Esophagus (tissue), 2 donors: ENCODE data around the gene STOX2. TPM values are rescaled to one million over a fixed set of nuclear protein-coding genes. Genes with fewer than 3 reads are reported as not detected.

Experiments
- H3K27ac ChIP-seq, 2 donors: one replicate each; pipeline ENCODE4 v1.5.1; 2013; ENCODE audit warnings: low read depth in 2 of 2, mild to moderate bottlenecking in 2 of 2, inconsistent platforms in 1 of 2, low read length in 1 of 2, moderate library complexity in 1 of 2
- H3K27me3 ChIP-seq, 2 donors: one replicate each; pipeline ENCODE4 v1.6.1; 2013; ENCODE audit warnings: low read length in 2 of 2, control low read depth in 1 of 2, mild to moderate bottlenecking in 1 of 2; ENCODE audit not compliant: insufficient read depth in 2 of 2, control insufficient read depth in 1 of 2
- H3K36me3 ChIP-seq, 2 donors: one replicate each; pipeline ENCODE4 v1.6.1; 2013; ENCODE audit warnings: low read length in 1 of 2; ENCODE audit not compliant: control insufficient read depth in 2 of 2, insufficient read depth in 2 of 2
- H3K4me1 ChIP-seq, 2 donors: one replicate each; pipeline ENCODE4 v1.6.1; 2013; ENCODE audit warnings: low read length in 1 of 2; ENCODE audit not compliant: control insufficient read depth in 2 of 2, insufficient read depth in 2 of 2
- H3K4me3 ChIP-seq, 2 donors: one replicate each; pipeline ENCODE4 v1.5.1; 2013; ENCODE audit warnings: low read length in 2 of 2, mild to moderate bottlenecking in 2 of 2, low read depth in 1 of 2, moderate library complexity in 1 of 2
- H3K9me3 ChIP-seq, 2 donors: one replicate each; pipeline ENCODE4 v1.6.1; 2013; ENCODE audit warnings: mild to moderate bottlenecking in 2 of 2, low read depth in 1 of 2, low read length in 1 of 2, moderate library complexity in 1 of 2; ENCODE audit not compliant: control insufficient read depth in 2 of 2, insufficient read depth in 1 of 2
- WGBS, 2 donors: extraction: QIAGEN DNeasy Blood & Tissue Kit; methylation state at CpG; one replicate each; pipeline ENCODE4 v1.1.7; 2013; 5-methylcytosine and 5-hydroxymethylcytosine counted together
- polyA plus RNA-seq, 2 donors: library from polyadenylated mRNA; stranded (reverse); fragments of 200-250 nt; gene quantifications; one replicate each; pipeline ENCODE4 v1.2.3, GENCODE V29; 2013
- donor health status: healthy with polysubstance abuse.
- donor health status: Bipolar disorder and iron deficiency.

Gene STOX2
- polyA plus RNA-seq, 2 donors: 2.6 to 3.3 TPM

GRCh38 chr4:183959319-183960045 lies 54.4 kb downstream of the STOX2 start:
- Histone ChIP-seq H3K27me3 (no peaks in the 10 kb centered on the region), H3K36me3 (no peaks in the 10 kb centered on the region), H3K9me3 (no peaks in the 10 kb centered on the region), H3K4me1 (no peaks in the 10 kb centered on the region), H3K4me3 (no peak overlapping the region), H3K27ac (no peak overlapping the region)
- 75 to 81% methylated on average over 10 of the region's 10 CpGs for WGBS, 2 donors

DNA sequence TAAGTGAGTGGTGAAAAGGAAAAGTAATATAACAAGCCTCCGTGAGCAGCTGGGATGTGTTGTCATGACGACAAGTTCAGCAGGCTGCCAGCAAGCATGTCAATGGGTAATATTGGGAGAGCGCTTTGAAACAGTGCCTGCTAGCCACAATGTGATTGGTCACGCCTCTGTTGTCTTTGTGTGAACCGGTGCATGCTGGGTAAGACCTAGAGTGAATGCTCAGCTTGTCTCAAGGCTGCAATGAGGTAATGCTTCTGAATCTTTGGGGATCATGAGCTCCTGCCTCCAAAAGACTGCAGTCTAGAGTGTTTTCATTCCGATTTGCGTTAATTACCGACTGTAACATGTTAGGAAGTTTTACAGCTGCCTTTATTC lies 54.9 kb downstream of the STOX2 start:
- WGBS, 2 donors: 24 to 28% methylated on average over 8 of the region's 8 CpGs
- Histone ChIP-seq H3K36me3 (no peaks in the 10 kb centered on the region), H3K27me3 (no peaks in the 10 kb centered on the region), H3K4me3 (no peak overlapping the region), H3K27ac (no peak overlapping the region), H3K9me3 (no peaks in the 10 kb centered on the region), H3K4me1 (no peaks in the 10 kb centered on the region)

DNA sequence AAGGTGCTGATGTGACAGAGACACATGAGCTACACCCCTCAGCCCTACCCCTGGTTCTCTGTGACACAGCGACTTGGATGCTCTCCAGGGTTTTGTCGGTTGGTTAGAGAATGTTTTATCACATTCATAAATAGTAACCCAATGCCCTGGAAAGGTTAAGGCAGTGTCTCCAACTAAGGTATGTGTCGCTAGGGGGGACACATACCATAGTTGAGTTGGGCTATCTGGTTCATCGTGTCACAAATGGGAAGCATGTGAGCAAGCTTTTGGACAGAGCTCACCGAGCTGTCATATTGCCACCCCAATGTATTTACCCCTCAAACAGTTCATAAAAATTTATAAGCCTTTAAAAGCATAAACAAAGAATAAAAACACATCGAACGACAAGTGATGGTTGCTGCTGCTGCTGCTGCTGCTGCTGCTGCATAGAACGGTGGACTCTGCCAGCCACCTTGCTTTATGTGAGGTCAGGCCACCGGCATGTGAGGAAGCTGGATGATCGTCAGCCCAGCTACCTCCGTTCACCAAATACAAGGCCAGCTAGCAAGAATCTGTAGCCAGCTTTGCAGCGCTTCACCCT lies 55.9 kb downstream of the STOX2 start:
- Histone ChIP-seq H3K27me3 (no peaks in the 10 kb centered on the region), H3K4me1 (no peaks in the 10 kb centered on the region), H3K36me3 (no peaks in the 10 kb centered on the region), H3K27ac (no peak overlapping the region), H3K9me3 (no peaks in the 10 kb centered on the region), H3K4me3 (no peak overlapping the region)
- 57 to 70% methylated on average over 12 of the region's 12 CpGs for WGBS, 2 donors

DNA sequence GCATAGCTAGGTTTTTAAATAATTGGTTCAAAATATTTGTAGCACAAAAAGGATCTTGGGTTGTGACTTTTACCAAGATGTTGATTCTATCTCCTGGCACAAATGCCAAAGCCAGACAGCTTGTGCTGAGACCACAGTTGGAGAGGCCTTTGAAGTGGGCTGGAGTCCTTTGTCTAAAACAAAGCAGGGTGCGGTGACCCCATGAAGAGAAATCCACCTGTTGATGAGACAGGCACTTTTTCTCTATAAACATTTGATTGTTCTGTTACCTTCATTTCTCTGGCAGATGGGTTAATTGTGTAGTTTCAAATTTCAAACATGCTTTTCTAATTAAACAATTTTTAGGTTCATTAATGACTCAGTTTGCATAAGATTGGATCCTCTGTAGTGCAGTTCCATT lies 56.7 kb downstream of the STOX2 start:
- WGBS, 2 donors: 71 to 90% methylated on average over 1 of the region's 1 CpG
- no peak overlapping the region for H3K4me3 ChIP-seq
- H3K27me3 ChIP-seq: no peaks in the 10 kb centered on the region
- no peaks in the 10 kb centered on the region for H3K9me3 ChIP-seq
- H3K27ac ChIP-seq: no peak overlapping the region
- H3K36me3 ChIP-seq: no peaks in the 10 kb centered on the region
- H3K4me1 ChIP-seq: no peaks in the 10 kb centered on the region

DNA sequence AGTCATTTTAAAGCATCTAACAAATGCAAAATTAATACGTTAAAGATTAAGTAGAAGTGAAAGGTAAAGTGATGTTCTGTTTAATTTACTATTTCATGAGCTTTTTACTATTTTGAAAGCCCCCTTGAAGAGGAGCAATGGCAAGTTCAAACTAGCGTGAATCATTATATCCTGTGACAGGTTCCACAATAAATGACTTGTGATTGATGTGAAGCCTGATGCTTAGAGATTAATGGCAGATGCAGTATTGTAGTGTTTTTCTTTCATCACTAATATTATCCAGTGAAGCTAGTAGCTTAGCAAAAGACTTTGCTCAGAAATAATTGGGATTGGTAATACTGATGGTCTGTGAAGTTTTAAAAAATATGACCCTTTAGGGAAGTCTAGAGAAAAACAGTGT lies 57.3 kb downstream of the STOX2 start:
- no peaks in the 10 kb centered on the region for H3K4me1 ChIP-seq
- no peak overlapping the region for H3K4me3 ChIP-seq
- H3K27ac ChIP-seq: no peak overlapping the region
- no peaks in the 10 kb centered on the region for H3K9me3 ChIP-seq
- H3K27me3 ChIP-seq: no peaks in the 10 kb centered on the region
- H3K36me3 ChIP-seq: no peaks in the 10 kb centered on the region
- WGBS, 2 donors: 72 to 78% methylated on average over 2 of the region's 2 CpGs

GRCh38 chr4:183966371-183966770 lies 61.3 kb downstream of the STOX2 start:
- H3K27me3 ChIP-seq: no peaks in the 10 kb centered on the region
- H3K4me3 ChIP-seq: no peak overlapping the region
- H3K27ac ChIP-seq: no peak overlapping the region
- no peaks in the 10 kb centered on the region for H3K9me3 ChIP-seq
- WGBS, 2 donors: 89 to 90% methylated on average over 8 of the region's 8 CpGs
- H3K4me1 ChIP-seq: no peaks in the 10 kb centered on the region
- no peaks in the 10 kb centered on the region for H3K36me3 ChIP-seq

GRCh38 chr4:183967266-183967665 lies 62.2 kb downstream of the STOX2 start:
- peaks cover 0 to 4% of the 10 kb centered on the region in 2 donors for H3K4me1 ChIP-seq
- no peak overlapping the region for H3K4me3 ChIP-seq
- H3K36me3 ChIP-seq: no peaks in the 10 kb centered on the region
- H3K9me3 ChIP-seq: no peaks in the 10 kb centered on the region
- H3K27me3 ChIP-seq: no peaks in the 10 kb centered on the region
- H3K27ac ChIP-seq: no peak overlapping the region
- WGBS, 2 donors: 93 to 96% methylated on average over 11 of the region's 11 CpGs

GRCh38 chr4:183968502-183968901 lies 63.4 kb downstream of the STOX2 start:
- no peak overlapping the region for H3K4me3 ChIP-seq
- no peaks in the 10 kb centered on the region for H3K36me3 ChIP-seq
- H3K27me3 ChIP-seq: no peaks in the 10 kb centered on the region
- H3K9me3 ChIP-seq: no peaks in the 10 kb centered on the region
- no peak overlapping the region for H3K27ac ChIP-seq
- peaks cover 0 to 4% of the 10 kb centered on the region in 2 donors for H3K4me1 ChIP-seq
- 63 to 73% methylated on average over 6 of the region's 6 CpGs for WGBS, 2 donors

GRCh38 chr4:183968931-183969330 lies 63.8 kb downstream of the STOX2 start:
- WGBS, 2 donors: 81 to 82% methylated on average over 5 of the region's 5 CpGs
- H3K27me3 ChIP-seq: no peaks in the 10 kb centered on the region
- H3K9me3 ChIP-seq: no peaks in the 10 kb centered on the region
- H3K4me1 ChIP-seq: peaks cover 0 to 4% of the 10 kb centered on the region in 2 donors
- H3K27ac ChIP-seq: no peak overlapping the region
- H3K4me3 ChIP-seq: no peak overlapping the region
- no peaks in the 10 kb centered on the region for H3K36me3 ChIP-seq

DNA sequence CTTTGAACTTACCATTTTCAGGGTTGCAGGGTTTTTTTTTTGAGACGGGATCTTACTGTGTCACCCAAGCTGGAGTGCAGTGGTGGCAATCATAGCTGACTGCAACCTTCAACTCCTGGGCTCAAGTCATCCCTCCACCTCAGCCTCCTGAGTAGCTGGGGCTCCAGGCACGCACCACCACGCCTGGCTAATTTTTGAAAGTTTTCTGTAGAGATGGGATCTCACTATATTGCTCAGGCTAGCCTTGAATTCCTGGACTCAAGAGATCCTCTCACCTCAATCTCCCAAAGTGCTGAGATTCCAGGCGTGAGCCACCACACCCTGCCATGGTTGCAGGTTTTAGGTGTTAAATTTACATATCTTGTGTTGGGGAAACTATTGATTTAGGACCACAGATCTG lies 64.5 kb downstream of the STOX2 start:
- H3K36me3 ChIP-seq: no peaks in the 10 kb centered on the region
- H3K4me1 ChIP-seq: peaks cover 0 to 4% of the 10 kb centered on the region in 2 donors
- H3K9me3 ChIP-seq: no peaks in the 10 kb centered on the region
- 88 to 91% methylated on average over 4 of the region's 4 CpGs for WGBS, 2 donors
- H3K27ac ChIP-seq: no peak overlapping the region
- no peak overlapping the region for H3K4me3 ChIP-seq
- H3K27me3 ChIP-seq: no peaks in the 10 kb centered on the region
